ENCODE data around the gene PHF23.

PHF23 gene

DNA sequence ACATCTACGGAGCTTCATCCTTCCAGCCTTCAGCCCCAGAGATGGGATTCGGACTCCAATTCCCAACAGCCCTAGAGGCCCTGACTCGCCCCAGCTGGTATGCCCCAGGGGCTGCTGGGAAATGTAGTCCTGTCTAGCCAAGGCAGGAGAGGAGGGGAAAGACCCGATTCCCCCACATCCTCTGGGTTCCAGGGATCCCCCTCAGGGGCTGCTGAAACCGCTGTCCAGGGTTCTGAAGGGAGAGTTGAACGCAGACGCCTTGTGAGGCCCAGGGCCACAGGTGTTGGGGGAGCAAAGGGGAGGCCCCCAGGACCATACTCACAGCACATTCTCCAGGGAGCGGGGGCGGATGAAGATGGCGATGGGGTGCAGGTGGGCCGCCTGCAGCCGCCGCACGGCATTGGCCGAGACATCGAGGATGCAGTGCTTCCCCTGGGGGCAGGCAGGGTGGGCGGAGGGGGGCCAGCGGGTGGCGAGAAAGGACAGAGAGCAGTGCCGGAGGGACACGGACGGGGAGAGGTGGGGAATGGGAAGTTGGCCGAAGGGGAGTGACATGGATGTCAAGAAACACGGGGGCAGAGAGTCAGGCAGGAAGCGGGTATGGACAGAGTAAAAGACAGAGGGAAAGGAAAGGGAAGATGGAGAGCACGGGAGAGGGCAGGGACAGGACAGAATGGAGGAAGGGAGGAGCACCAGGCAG, 47.5 kb downstream of the PHF23 start:
- Histone ChIP-seq H3K36me3 (ENCODE audit: control insufficient read depth, insufficient read depth, low read length) (no peaks in the 10 kb centered on the region), H3K9ac (no peak overlapping the region), H3K4me1 (no peaks in the 10 kb centered on the region), H3K27ac (no peak overlapping the region), H3K4me3 (ENCODE audit: low read depth, low read length) (no peak overlapping the region), H3K79me2 (no peaks in the 10 kb centered on the region), H2AFZ (no peak overlapping the region), H3K9me3 (ENCODE audit: control insufficient read depth, low read length) (no peaks in the 10 kb centered on the region), H3K4me2 (ENCODE audit: low read length) (no peak overlapping the region), H3K27me3 (ENCODE audit: control insufficient read depth, insufficient read depth, low read length) (no peaks in the 10 kb centered on the region)
- TF ChIP-seq, protein P1, sequence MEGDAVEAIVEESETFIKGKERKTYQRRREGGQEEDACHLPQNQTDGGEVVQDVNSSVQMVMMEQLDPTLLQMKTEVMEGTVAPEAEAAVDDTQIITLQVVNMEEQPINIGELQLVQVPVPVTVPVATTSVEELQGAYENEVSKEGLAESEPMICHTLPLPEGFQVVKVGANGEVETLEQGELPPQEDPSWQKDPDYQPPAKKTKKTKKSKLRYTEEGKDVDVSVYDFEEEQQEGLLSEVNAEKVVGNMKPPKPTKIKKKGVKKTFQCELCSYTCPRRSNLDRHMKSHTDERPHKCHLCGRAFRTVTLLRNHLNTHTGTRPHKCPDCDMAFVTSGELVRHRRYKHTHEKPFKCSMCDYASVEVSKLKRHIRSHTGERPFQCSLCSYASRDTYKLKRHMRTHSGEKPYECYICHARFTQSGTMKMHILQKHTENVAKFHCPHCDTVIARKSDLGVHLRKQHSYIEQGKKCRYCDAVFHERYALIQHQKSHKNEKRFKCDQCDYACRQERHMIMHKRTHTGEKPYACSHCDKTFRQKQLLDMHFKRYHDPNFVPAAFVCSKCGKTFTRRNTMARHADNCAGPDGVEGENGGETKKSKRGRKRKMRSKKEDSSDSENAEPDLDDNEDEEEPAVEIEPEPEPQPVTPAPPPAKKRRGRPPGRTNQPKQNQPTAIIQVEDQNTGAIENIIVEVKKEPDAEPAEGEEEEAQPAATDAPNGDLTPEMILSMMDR (IDR thresholded peaks at IDR 0.05): no peak

DNA sequence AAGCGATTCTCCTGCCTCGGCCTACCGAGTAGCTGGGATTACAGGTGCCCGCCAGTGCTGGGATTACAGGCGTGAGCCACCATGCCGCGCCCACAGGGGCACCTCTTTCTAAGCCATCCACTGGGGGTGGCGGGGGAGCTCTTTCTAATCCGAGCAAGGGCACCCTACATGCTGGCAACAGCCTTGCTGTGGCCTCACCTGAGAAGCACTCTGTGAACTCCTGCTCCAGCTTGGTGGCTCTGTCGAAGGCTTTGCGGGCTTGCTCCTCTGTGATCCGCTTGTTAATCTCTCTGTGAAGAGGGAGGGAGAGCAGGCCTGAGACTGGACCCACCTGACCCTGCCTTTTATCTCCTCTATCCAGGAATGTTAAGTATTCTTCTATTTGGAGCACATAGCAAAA, 48.2 kb downstream of the PHF23 start:
- Histone ChIP-seq H2AFZ (no peak overlapping the region), H3K27ac (no peak overlapping the region), H3K79me2 (no peaks in the 10 kb centered on the region), H3K27me3 (ENCODE audit: control insufficient read depth, insufficient read depth, low read length) (no peaks in the 10 kb centered on the region), H3K4me3 (ENCODE audit: low read depth, low read length) (no peak overlapping the region), H3K4me2 (ENCODE audit: low read length) (no peak overlapping the region), H3K4me1 (no peaks in the 10 kb centered on the region), H3K9me3 (ENCODE audit: control insufficient read depth, low read length) (no peaks in the 10 kb centered on the region), H3K36me3 (ENCODE audit: control insufficient read depth, insufficient read depth, low read length) (no peaks in the 10 kb centered on the region), H3K9ac (no peak overlapping the region)
- TF ChIP-seq, protein P1 (IDR thresholded peaks at IDR 0.05): no peak

DNA sequence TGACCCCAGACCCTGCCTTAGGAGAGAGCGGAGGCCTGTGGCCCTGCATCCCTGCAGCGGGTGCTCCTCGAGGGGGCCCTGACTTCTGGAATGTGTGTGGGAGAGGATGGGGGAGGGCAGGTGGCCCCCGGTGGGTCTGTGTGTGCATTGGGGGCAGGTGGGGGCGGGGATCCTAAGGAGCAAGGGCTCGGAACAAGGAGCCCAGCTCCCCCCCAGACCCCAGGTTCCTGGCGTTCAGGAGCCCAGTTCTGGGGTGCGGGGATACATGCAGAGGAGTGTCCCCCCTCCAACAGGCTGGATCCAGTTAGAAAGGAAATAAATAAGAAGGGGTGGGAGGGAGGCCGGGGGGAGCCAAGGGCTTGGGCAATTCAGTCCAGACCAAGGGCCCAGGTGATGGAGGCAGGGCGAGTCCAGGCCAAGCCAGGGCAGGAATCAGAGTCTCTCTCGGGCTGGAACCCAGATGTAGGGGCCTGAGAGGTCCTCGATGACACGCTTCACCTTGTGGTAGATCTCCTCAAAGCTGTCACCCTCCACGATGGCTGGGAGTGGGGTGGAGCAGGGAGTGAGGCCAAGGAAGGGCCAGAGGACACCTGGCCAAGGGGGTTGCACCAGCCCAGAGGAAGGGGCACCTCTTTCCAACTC, 48.9 kb downstream of the PHF23 start:
- H3K27me3 ChIP-seq (ENCODE audit: control insufficient read depth, insufficient read depth, low read length): no peaks in the 10 kb centered on the region
- H3K36me3 ChIP-seq (ENCODE audit: control insufficient read depth, insufficient read depth, low read length): no peaks in the 10 kb centered on the region
- H3K4me2 ChIP-seq (ENCODE audit: low read length): no peak overlapping the region
- no peaks in the 10 kb centered on the region for H3K9me3 ChIP-seq (ENCODE audit: control insufficient read depth, low read length)
- no peak overlapping the region for H3K9ac ChIP-seq
- H3K79me2 ChIP-seq: no peaks in the 10 kb centered on the region
- H3K4me3 ChIP-seq (ENCODE audit: low read depth, low read length): no peak overlapping the region
- H3K27ac ChIP-seq: no peak overlapping the region
- no peaks in the 10 kb centered on the region for H3K4me1 ChIP-seq
- TF ChIP-seq, protein P1 (IDR thresholded peaks at IDR 0.05): no peak
- no peak overlapping the region for H2AFZ ChIP-seq

DNA sequence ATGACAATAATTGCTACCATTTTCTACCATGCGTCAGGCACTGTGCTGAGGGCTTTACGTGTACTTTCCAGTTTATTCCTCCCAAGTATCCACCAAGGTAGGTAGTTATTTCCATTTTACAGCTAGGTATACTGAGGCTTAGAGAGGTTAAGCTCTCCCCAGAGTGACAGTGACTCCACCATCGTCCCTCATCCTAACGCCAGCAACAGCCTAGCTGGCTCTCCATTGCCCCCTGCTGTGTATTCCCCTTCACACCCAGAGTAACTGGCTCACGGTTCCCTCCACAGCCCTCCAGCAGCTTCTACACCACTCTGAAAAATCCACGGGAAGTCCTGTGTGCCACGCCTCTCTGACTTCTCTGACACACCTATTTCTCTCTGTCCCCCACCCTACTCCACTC, 53.0 kb downstream of the PHF23 start:
- no peak overlapping the region for H2AFZ ChIP-seq
- TF ChIP-seq, protein P1 (IDR thresholded peaks at IDR 0.05): no peak
- no peak overlapping the region for H3K4me2 ChIP-seq (ENCODE audit: low read length)
- no peaks in the 10 kb centered on the region for H3K9me3 ChIP-seq (ENCODE audit: control insufficient read depth, low read length)
- no peak overlapping the region for H3K27ac ChIP-seq
- no peaks in the 10 kb centered on the region for H3K27me3 ChIP-seq (ENCODE audit: control insufficient read depth, insufficient read depth, low read length)
- no peak overlapping the region for H3K9ac ChIP-seq
- no peaks in the 10 kb centered on the region for H3K36me3 ChIP-seq (ENCODE audit: control insufficient read depth, insufficient read depth, low read length)
- no peaks in the 10 kb centered on the region for H3K4me1 ChIP-seq
- H3K4me3 ChIP-seq (ENCODE audit: low read depth, low read length): no peak overlapping the region
- no peaks in the 10 kb centered on the region for H3K79me2 ChIP-seq

All from parathyroid adenoma (tissue), 2 donors.